IMR-90 (cell line): ENCODE data around the gene MSMP.

Experiments used
- BHLHE40 ChIP-seq: fragments of 150-350 bp; IDR thresholded peaks from 2 replicates; pipeline ENCODE4 v1.6.1; 2016; ENCODE audit warnings: mild to moderate bottlenecking, low read depth, low read length
- CTCF ChIP-seq: conservative IDR thresholded peaks from 2 replicates; pipeline ENCODE4 v1.5.1; 2012; ENCODE audit warnings: mild to moderate bottlenecking, low read depth, low read length, improper control_type of control experiment
- FOS ChIP-seq: fragments of 150-350 bp; IDR thresholded peaks from 2 replicates; pipeline ENCODE4 v1.6.1; 2016; ENCODE audit warnings: low read depth, low read length
- MAFK ChIP-seq: IDR thresholded peaks from 2 replicates; pipeline ENCODE4 v1.6.1; 2012; ENCODE audit warnings: low read depth, low read length, improper control_type of control experiment
- MAZ ChIP-seq: IDR thresholded peaks from 2 replicates; pipeline ENCODE4 v1.6.1; 2012; ENCODE audit warnings: low read depth, mild to moderate bottlenecking, low read length, improper control_type of control experiment, moderate library complexity, borderline replicate concordance
- MXI1 ChIP-seq: IDR thresholded peaks from 2 replicates; pipeline ENCODE4 v1.6.1; 2012; ENCODE audit warnings: low read depth, mild to moderate bottlenecking, low read length, moderate library complexity, borderline replicate concordance
- NFE2L2 ChIP-seq: fragments of 150-350 bp; IDR thresholded peaks from 2 replicates; pipeline ENCODE4 v1.6.1; 2016; ENCODE audit warnings: low read depth, mild to moderate bottlenecking, low read length
- POLR2A ChIP-seq: IDR thresholded peaks from 2 replicates; pipeline ENCODE4 v1.6.1; 2012; ENCODE audit warnings: mild to moderate bottlenecking, low read depth, low read length
- RAD21 ChIP-seq: IDR thresholded peaks from 2 replicates; pipeline ENCODE4 v1.6.1; 2012; ENCODE audit warnings: low read length, improper control_type of control experiment
- RFX5 ChIP-seq: IDR thresholded peaks from 2 replicates; pipeline ENCODE4 v1.8.0; 2012; ENCODE audit warnings: low read depth, mild to moderate bottlenecking, low read length, moderate library complexity
- SMC3 ChIP-seq: fragments of 150-350 bp; IDR thresholded peaks from 2 replicates; pipeline ENCODE4 v1.6.1; 2016; ENCODE audit warnings: low read depth, mild to moderate bottlenecking, antibody characterized with exemption, low read length, moderate library complexity
- TF ChIP-seq, protein P1 (sequence below): fragments of 150-350 bp; IDR thresholded peaks from 2 replicates; pipeline ENCODE4 v1.6.1; 2016; ENCODE audit warnings: low read depth, mild to moderate bottlenecking, low read length, moderate library complexity, borderline replicate concordance
- TF ChIP-seq, protein P2 (sequence below): fragments of 150-350 bp; IDR thresholded peaks from 2 replicates; pipeline ENCODE4 v1.6.1; 2017; ENCODE audit warnings: mild to moderate bottlenecking, antibody characterized with exemption, low read length, low read depth

DNA sequence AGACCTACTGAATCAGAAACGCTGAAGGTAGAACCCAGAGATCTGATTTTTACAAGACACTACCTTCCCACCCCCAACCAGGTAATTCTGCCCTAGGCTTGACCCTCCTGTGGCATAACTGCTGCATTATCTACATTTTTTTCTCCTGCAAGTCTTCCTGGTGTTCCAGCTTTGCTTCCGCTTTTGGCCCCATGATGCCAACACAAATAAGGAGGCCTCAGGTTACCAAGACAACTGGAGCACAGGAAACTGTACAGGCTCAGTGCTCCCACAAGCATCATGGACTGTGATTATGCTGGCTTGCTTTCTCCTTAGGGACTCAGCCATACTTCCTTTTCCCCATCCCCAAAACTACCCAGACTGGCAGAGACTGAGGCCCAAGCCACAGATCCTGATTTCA, 6.6 kb upstream of the MSMP start:
- no peak for TF ChIP-seq CTCF
- TF ChIP-seq MAFK: no peak
- no peak for TF ChIP-seq NFE2L2
- TF ChIP-seq SMC3: no peak
- TF ChIP-seq MAZ: no peak
- TF ChIP-seq POLR2A: no peak
- TF ChIP-seq, protein P1, sequence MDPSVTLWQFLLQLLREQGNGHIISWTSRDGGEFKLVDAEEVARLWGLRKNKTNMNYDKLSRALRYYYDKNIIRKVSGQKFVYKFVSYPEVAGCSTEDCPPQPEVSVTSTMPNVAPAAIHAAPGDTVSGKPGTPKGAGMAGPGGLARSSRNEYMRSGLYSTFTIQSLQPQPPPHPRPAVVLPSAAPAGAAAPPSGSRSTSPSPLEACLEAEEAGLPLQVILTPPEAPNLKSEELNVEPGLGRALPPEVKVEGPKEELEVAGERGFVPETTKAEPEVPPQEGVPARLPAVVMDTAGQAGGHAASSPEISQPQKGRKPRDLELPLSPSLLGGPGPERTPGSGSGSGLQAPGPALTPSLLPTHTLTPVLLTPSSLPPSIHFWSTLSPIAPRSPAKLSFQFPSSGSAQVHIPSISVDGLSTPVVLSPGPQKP: no peak
- no peak for TF ChIP-seq RFX5
- TF ChIP-seq, protein P2, sequence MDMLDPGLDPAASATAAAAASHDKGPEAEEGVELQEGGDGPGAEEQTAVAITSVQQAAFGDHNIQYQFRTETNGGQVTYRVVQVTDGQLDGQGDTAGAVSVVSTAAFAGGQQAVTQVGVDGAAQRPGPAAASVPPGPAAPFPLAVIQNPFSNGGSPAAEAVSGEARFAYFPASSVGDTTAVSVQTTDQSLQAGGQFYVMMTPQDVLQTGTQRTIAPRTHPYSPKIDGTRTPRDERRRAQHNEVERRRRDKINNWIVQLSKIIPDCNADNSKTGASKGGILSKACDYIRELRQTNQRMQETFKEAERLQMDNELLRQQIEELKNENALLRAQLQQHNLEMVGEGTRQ: no peak
- no peak for TF ChIP-seq MXI1
- TF ChIP-seq BHLHE40: no peak
- no peak for TF ChIP-seq FOS
- TF ChIP-seq RAD21: no peak
